ENCODE results near the gene KDM3A. TPM values are rescaled to one million over a fixed set of nuclear protein-coding genes. Genes with fewer than 3 reads are reported as not detected.
A peak's percentile ranks its signal among the peaks of the same experiment; 100 is the strongest.

KDM3A gene
- total RNA-seq, 4 donors from 2014 or later = 39.9 to 62.1 (median 52.0) TPM

DNA sequence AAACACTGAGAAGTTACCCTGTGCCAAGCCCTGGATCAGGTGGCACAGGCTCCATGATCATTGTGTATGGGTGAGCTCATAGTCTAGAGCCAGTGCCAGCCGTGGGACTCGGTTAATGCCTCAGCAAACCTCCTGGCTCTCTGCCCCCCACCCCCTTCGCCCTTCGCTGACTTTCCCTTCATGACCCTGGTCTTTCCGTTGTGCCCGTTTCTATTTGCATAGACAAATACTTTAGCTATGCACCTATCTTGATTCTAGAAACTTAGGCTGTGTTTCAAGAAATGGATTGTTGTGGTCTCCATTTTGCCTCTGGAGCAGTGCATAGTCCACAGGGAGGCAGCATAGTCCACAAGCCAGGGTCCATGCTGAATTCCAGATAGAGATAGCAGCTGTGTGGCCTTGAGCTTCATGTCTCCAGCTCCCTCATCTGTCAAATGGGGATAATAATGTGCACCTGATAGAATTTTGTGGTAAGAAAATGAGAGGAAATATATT lies 44.8 kb upstream of the KDM3A start:
- H3K9me3 ChIP-seq = no peaks in the 10 kb centered on the region
- DNase-seq (ENCODE audit: low spot score in 2 of 2) = peak in 1 of 2 donors; percentile 32
- WGBS, 2 donors = 79 to 83% methylated on average over 6 of the region's 6 CpGs

GRCh38 chr2:86397986-86398385 lies 43.2 kb upstream of the KDM3A start:
- Histone ChIP-seq H3K27ac (no peak overlapping the region), H3K36me3 (no peaks in the 10 kb centered on the region), H3K9me3 (no peaks in the 10 kb centered on the region), H3K4me3 (no peak overlapping the region), H3K27me3 (no peaks in the 10 kb centered on the region), H3K4me1 (peaks cover 0 to 4% (median 0%) of the 10 kb centered on the region in 4 donors)
- TF ChIP-seq POLR2A (IDR thresholded peaks at IDR 0.05) = no peak
- no peak for TF ChIP-seq CTCF (IDR thresholded peaks at IDR 0.05)
- DNase-seq (ENCODE audit: low spot score in 2 of 2) = no peak
- 74 to 77% methylated on average over 6 of the region's 6 CpGs for WGBS, 2 donors

More for the DNA sequence above, 44.8 kb upstream of the KDM3A start:
- no peak overlapping the region for H3K27ac ChIP-seq
- H3K27me3 ChIP-seq = no peaks in the 10 kb centered on the region
- TF ChIP-seq CTCF (IDR thresholded peaks at IDR 0.05) = peak in 2 of 5 experiments; percentile 22 to 25
- TF ChIP-seq EP300 (IDR thresholded peaks at IDR 0.05) = no peak
- no peak overlapping the region for H3K4me3 ChIP-seq
- H3K4me1 ChIP-seq = peaks cover 0 to 4% (median 0%) of the 10 kb centered on the region in 4 donors
- H3K36me3 ChIP-seq = no peaks in the 10 kb centered on the region

- Histone ChIP-seq H3K27ac (no peak overlapping the region), H3K9me3 (no peaks in the 10 kb centered on the region), H3K27me3 (no peaks in the 10 kb centered on the region), H3K4me1 (peaks cover 0 to 3% (median 0%) of the 10 kb centered on the region in 4 donors), H3K4me3 (no peak overlapping the region), H3K36me3 (no peaks in the 10 kb centered on the region)
- DNase-seq (ENCODE audit: low spot score in 2 of 2) = no peak
- no peak for TF ChIP-seq POLR2A (IDR thresholded peaks at IDR 0.05)
- TF ChIP-seq CTCF (IDR thresholded peaks at IDR 0.05) = no peak
- TF ChIP-seq EP300 (IDR thresholded peaks at IDR 0.05) = no peak
- WGBS, 2 donors = 82 to 90% methylated on average over 7 of the region's 7 CpGs
These were observed 42.4 kb upstream of the KDM3A start for GRCh38 chr2:86398500-86399474.

- no peaks in the 10 kb centered on the region for H3K36me3 ChIP-seq
- no peaks in the 10 kb centered on the region for H3K4me1 ChIP-seq
- H3K9me3 ChIP-seq = no peaks in the 10 kb centered on the region
- TF ChIP-seq POLR2A (IDR thresholded peaks at IDR 0.05) (no peak), EP300 (IDR thresholded peaks at IDR 0.05) (no peak), CTCF (IDR thresholded peaks at IDR 0.05) (no peak)
- H3K4me3 ChIP-seq = no peak overlapping the region
- no peaks in the 10 kb centered on the region for H3K27me3 ChIP-seq
- 47 to 60% methylated on average over 1 of the region's 1 CpG for WGBS, 2 donors
- H3K27ac ChIP-seq = no peak overlapping the region
- no peak for DNase-seq (ENCODE audit: low spot score in 2 of 2)
These were observed 40.9 kb upstream of the KDM3A start for GRCh38 chr2:86400321-86400720.

GRCh38 chr2:86410581-86410980 lies 30.6 kb upstream of the KDM3A start:
- Histone ChIP-seq H3K4me1 (no peaks in the 10 kb centered on the region), H3K27ac (no peak overlapping the region), H3K27me3 (no peaks in the 10 kb centered on the region), H3K36me3 (no peaks in the 10 kb centered on the region), H3K4me3 (no peak overlapping the region), H3K9me3 (no peaks in the 10 kb centered on the region)
- no peak for DNase-seq (ENCODE audit: low spot score in 2 of 2)
- TF ChIP-seq EP300 (IDR thresholded peaks at IDR 0.05) = no peak
- TF ChIP-seq CTCF (IDR thresholded peaks at IDR 0.05) = no peak
- TF ChIP-seq POLR2A (IDR thresholded peaks at IDR 0.05) = no peak
